ENCODE measurements around the gene CCDC154.

- TF ChIP-seq, protein P1, sequence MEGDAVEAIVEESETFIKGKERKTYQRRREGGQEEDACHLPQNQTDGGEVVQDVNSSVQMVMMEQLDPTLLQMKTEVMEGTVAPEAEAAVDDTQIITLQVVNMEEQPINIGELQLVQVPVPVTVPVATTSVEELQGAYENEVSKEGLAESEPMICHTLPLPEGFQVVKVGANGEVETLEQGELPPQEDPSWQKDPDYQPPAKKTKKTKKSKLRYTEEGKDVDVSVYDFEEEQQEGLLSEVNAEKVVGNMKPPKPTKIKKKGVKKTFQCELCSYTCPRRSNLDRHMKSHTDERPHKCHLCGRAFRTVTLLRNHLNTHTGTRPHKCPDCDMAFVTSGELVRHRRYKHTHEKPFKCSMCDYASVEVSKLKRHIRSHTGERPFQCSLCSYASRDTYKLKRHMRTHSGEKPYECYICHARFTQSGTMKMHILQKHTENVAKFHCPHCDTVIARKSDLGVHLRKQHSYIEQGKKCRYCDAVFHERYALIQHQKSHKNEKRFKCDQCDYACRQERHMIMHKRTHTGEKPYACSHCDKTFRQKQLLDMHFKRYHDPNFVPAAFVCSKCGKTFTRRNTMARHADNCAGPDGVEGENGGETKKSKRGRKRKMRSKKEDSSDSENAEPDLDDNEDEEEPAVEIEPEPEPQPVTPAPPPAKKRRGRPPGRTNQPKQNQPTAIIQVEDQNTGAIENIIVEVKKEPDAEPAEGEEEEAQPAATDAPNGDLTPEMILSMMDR (IDR thresholded peaks at IDR 0.05; ENCODE audit: insufficient read depth, low read length, poor library complexity, severe bottlenecking) = no peak
- no peak for TF ChIP-seq EZH2phosphoT487 (conservative IDR thresholded peaks at IDR 0.05; ENCODE audit: low read length)
These were observed 28.6 kb upstream of the CCDC154 start for GRCh38 chr16:1472974-1473373.
